ENCODE results near the gene BRINP2. TPM values are rescaled to one million over a fixed set of nuclear protein-coding genes. Genes with fewer than 3 reads are reported as not detected.

Gene BRINP2
- polyA plus RNA-seq, 3 donors, result not detected

- no peaks in the 10 kb centered on the region for H3K79me2 ChIP-seq (ENCODE audit: insufficient read depth, low read length)
- H4K20me1 ChIP-seq (ENCODE audit: insufficient read depth, low read length), result no peaks in the 10 kb centered on the region
- peaks cover 19 to 23% (median 22%) of the 10 kb centered on the region in 3 donors for H3K27me3 Mint-ChIP-seq (ENCODE audit: low read depth in 3 of 3)
- no peak overlapping the region for H3K9ac ChIP-seq (ENCODE audit: insufficient read depth, low read length, poor library complexity, severe bottlenecking)
- H3K4me3 Mint-ChIP-seq, result no peak overlapping the region
- no peak overlapping the region for H2AFZ ChIP-seq (ENCODE audit: insufficient read depth, low read depth, low read length, poor library complexity, severe bottlenecking)
- H3K36me3 ChIP-seq (replicated peaks in 1 of 2; ENCODE audit: control insufficient read depth in 1 of 2, insufficient read depth in 2 of 2, low read length in 2 of 2), result no peaks in the 10 kb centered on the region
- H3K9me3 ChIP-seq (replicated peaks in 1 of 2; ENCODE audit: control insufficient read depth in 1 of 2, insufficient read depth in 1 of 2, low read length in 2 of 2), result no peaks in the 10 kb centered on the region
- H3K9me3 Mint-ChIP-seq, result peaks cover 0 to 3% (median 2%) of the 10 kb centered on the region in 7 donors
- intact Hi-C loops (cut with micrococcal nuclease), result no loop called here
- peak; percentile 38 for TF ChIP-seq CTCF (IDR thresholded peaks at IDR 0.05)
- WGBS (ENCODE audit: insufficient coverage), result no CpG with 5 or more reads among the region's 5 CpGs
- no peak overlapping the region for H3K4me3 ChIP-seq (replicated peaks in 1 of 3; ENCODE audit: low read depth in 2 of 3, low read length in 3 of 3)
- no peak overlapping the region for H3K27ac ChIP-seq (ENCODE audit: low read depth in 1 of 2, low read length in 2 of 2)
- H3K4me1 Mint-ChIP-seq, result peaks cover 7% of the 10 kb centered on the region
- DNase-seq, result no peak
- no peak overlapping the region for H3K27ac Mint-ChIP-seq
- no peaks in the 10 kb centered on the region for H3K36me3 Mint-ChIP-seq
- H3K27me3 ChIP-seq (ENCODE audit: control insufficient read depth in 2 of 2, insufficient read depth in 2 of 2, low read length in 2 of 2), result peaks cover 7 to 14% of the 10 kb centered on the region in 2 donors
- no peak overlapping the region for H3K4me2 ChIP-seq (replicated peaks; ENCODE audit: extremely low read depth, low read length, poor library complexity, severe bottlenecking)
- H3K4me1 ChIP-seq (ENCODE audit: control insufficient read depth in 1 of 2, insufficient read depth in 2 of 2, low read length in 2 of 2), result no peaks in the 10 kb centered on the region
Observed at GRCh38 chr1:177185209-177185608, 14.5 kb downstream of the BRINP2 start.

- TF ChIP-seq CTCF (IDR thresholded peaks at IDR 0.05), result no peak
- peaks cover 9 to 12% (median 11%) of the 10 kb centered on the region in 3 donors for H3K27me3 Mint-ChIP-seq (ENCODE audit: low read depth in 3 of 3)
- Histone ChIP-seq H3K4me1 (ENCODE audit: control insufficient read depth in 1 of 2, insufficient read depth in 2 of 2, low read length in 2 of 2) (no peaks in the 10 kb centered on the region), H2AFZ (ENCODE audit: insufficient read depth, low read depth, low read length, poor library complexity, severe bottlenecking) (no peak overlapping the region), H3K9me3 (replicated peaks in 1 of 2; ENCODE audit: control insufficient read depth in 1 of 2, insufficient read depth in 1 of 2, low read length in 2 of 2) (no peaks in the 10 kb centered on the region), H3K9ac (ENCODE audit: insufficient read depth, low read length, poor library complexity, severe bottlenecking) (no peak overlapping the region), H3K4me3 (replicated peaks in 1 of 3; ENCODE audit: low read depth in 2 of 3, low read length in 3 of 3) (no peak overlapping the region), H3K79me2 (ENCODE audit: insufficient read depth, low read length) (no peaks in the 10 kb centered on the region), H3K4me2 (replicated peaks; ENCODE audit: extremely low read depth, low read length, poor library complexity, severe bottlenecking) (no peak overlapping the region), H3K27me3 (ENCODE audit: control insufficient read depth in 2 of 2, insufficient read depth in 2 of 2, low read length in 2 of 2) (peaks cover 5 to 8% of the 10 kb centered on the region in 2 donors), H4K20me1 (ENCODE audit: insufficient read depth, low read length) (no peaks in the 10 kb centered on the region), H3K36me3 (replicated peaks in 1 of 2; ENCODE audit: control insufficient read depth in 1 of 2, insufficient read depth in 2 of 2, low read length in 2 of 2) (no peaks in the 10 kb centered on the region), H3K27ac (ENCODE audit: low read depth in 1 of 2, low read length in 2 of 2) (no peak overlapping the region)
- peaks cover 0 to 3% (median 2%) of the 10 kb centered on the region in 7 donors for H3K9me3 Mint-ChIP-seq
- no peak overlapping the region for H3K27ac Mint-ChIP-seq
- DNase-seq, result no peak
- peaks cover 4% of the 10 kb centered on the region for H3K4me1 Mint-ChIP-seq
- H3K36me3 Mint-ChIP-seq, result no peaks in the 10 kb centered on the region
- WGBS (ENCODE audit: insufficient coverage), result no CpG with 5 or more reads among the region's 2 CpGs
- H3K4me3 Mint-ChIP-seq, result no peak overlapping the region
- intact Hi-C loops (cut with micrococcal nuclease), result no loop called here
Observed at GRCh38 chr1:177186639-177187038, 15.9 kb downstream of the BRINP2 start.

All from CD14-positive monocyte (primary cell).